SJSA1 (cell line): ENCODE results near the gene ATXN7. TPM values are rescaled to one million over a fixed set of nuclear protein-coding genes. Genes with fewer than 3 reads are reported as not detected.

Experiments used
- DNase-seq, 2 experiments: peaks; one replicate each; pipeline ENCODE4 v3.0.0-alpha.2; 2015 to 2020; ENCODE audit warnings: low spot score in 2 of 2, low read depth in 1 of 2
- H3K27ac ChIP-seq: fragments of 250-450 bp; sonication (Bioruptor Pico); 2 replicates; pipeline ENCODE4 v1.5.1; 2020; ENCODE audit warnings: mild to moderate bottlenecking, moderate library complexity
- H3K27me3 ChIP-seq: fragments of 250-450 bp; sonication (Bioruptor Pico); replicated peaks from 2 replicates; pipeline ENCODE4 v1.5.1; 2020; ENCODE audit warnings: mild to moderate bottlenecking, moderate library complexity
- H3K36me3 ChIP-seq: fragments of 250-450 bp; sonication (Bioruptor Pico); 2 replicates; pipeline ENCODE4 v1.5.1; 2020; ENCODE audit warnings: mild to moderate bottlenecking
- H3K4me1 ChIP-seq: fragments of 250-450 bp; sonication (Bioruptor Pico); replicated peaks from 2 replicates; pipeline ENCODE4 v1.6.1; 2021; ENCODE audit warnings: mild to moderate bottlenecking
- H3K4me3 ChIP-seq: fragments of 250-450 bp; sonication (Bioruptor Pico); 2 replicates; pipeline ENCODE4 v1.5.1; 2020; ENCODE audit warnings: mild to moderate bottlenecking
- H3K9me3 ChIP-seq: fragments of 250-450 bp; sonication (Bioruptor Pico); replicated peaks from 2 replicates; pipeline ENCODE4 v1.5.1; 2020; ENCODE audit warnings: mild to moderate bottlenecking
- total RNA-seq: library from RNA; depleted of rRNA; stranded (reverse); fragments of >200 nt; shearing (Covaris generic); gene quantifications from 2 replicates; pipeline ENCODE4 v1.2.3, GENCODE V29; 2014

The ATXN7 gene
- total RNA-seq, 1 experiment from 2014 or later, result 7.1 TPM

DNA sequence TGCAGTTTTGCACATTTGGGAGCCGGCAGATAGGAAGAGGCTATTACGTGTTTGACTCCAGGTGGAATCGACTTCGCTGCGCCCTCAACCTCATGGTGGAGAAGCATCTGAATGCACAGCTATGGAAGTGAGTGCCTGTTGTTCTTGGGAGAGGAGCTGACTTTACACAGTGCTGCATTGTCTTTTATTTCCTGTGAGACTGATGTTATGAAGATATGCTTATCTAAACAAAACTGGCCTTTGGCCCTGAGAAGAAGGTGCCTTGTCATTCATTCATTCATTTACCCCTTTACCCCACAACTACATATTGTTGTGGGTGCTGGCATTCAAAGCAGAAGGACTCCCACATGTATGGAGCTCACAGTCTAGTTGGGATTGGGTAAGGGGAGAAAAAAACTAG, 127.1 kb downstream of the ATXN7 start:
- DNase-seq, result no peak
- no peaks in the 10 kb centered on the region for H3K4me1 ChIP-seq
- H3K27me3 ChIP-seq, result no peaks in the 10 kb centered on the region
- no peak overlapping the region for H3K27ac ChIP-seq
- H3K9me3 ChIP-seq, result no peaks in the 10 kb centered on the region
- H3K36me3 ChIP-seq, result peaks cover 81% of the 10 kb centered on the region
- no peak overlapping the region for H3K4me3 ChIP-seq

DNA sequence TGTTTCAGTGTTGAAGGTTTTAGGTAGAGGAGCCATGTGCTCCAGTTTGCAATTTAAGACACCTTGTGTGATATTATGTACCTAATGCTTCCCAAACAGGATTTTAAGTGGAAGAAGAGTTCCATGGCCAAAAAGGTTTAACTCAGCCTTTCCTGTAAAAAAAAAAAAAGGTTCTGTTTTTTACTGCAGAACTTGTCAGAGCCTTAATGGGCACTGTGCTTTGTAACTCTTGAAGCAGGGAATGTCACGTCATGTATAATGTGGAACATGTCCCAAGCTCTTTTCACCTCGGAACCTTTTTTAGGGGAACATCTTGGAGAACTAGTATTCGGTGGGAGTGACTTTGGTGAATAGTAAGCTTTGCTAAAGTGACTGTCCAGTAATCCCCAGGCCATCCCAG, 128.0 kb downstream of the ATXN7 start:
- Histone ChIP-seq H3K4me3 (no peak overlapping the region), H3K27ac (no peak overlapping the region), H3K4me1 (no peaks in the 10 kb centered on the region), H3K9me3 (no peaks in the 10 kb centered on the region), H3K27me3 (no peaks in the 10 kb centered on the region), H3K36me3 (peaks cover 86% of the 10 kb centered on the region)
- DNase-seq, result no peak

DNA sequence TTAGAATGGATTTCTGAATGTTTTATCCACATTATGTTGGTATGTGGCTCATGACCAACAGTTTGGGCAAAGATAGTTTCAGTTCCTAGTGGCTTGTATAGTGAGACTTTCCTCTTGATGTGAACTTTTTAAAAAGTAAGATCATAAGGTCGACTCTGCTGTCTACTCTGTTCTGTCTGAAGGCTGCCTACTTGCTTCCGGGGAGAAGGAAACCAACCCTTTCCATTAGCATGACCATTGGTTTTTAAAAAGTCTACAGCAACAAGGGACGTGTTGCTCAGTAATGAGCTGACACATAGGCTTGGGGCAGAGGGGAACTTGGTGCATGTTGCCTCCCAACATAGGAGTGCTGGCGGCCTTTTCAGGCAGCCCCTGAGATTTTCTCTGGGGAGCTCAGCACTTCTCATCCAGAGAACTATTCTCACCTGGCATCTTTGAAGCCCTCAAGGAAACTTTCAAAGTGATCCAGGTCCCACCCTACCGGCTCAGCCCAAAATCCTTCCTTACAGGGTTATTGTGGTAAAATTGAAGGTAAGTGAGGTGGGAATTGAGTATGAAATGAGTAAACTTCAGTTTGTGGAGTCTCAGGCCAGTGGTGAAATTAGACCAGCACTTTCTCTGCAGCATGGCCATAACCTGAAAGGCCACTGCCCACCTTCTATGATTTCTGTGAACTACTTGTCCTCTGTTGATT, 129.0 kb downstream of the ATXN7 start:
- H3K27ac ChIP-seq, result no peak overlapping the region
- H3K9me3 ChIP-seq, result no peaks in the 10 kb centered on the region
- H3K4me3 ChIP-seq, result no peak overlapping the region
- no peak for DNase-seq
- H3K36me3 ChIP-seq, result peaks cover 92% of the 10 kb centered on the region
- H3K27me3 ChIP-seq, result no peaks in the 10 kb centered on the region
- no peaks in the 10 kb centered on the region for H3K4me1 ChIP-seq

GRCh38 chr3:63993653-63994079, 130.0 kb downstream of the ATXN7 start:
- H3K27me3 ChIP-seq, result no peaks in the 10 kb centered on the region
- H3K4me3 ChIP-seq, result no peak overlapping the region
- DNase-seq, result peak; percentile 34 to 54
- H3K4me1 ChIP-seq, result no peaks in the 10 kb centered on the region
- H3K36me3 ChIP-seq, result peaks cover 90% of the 10 kb centered on the region
- H3K9me3 ChIP-seq, result no peaks in the 10 kb centered on the region
- H3K27ac ChIP-seq, result no peak overlapping the region

DNA sequence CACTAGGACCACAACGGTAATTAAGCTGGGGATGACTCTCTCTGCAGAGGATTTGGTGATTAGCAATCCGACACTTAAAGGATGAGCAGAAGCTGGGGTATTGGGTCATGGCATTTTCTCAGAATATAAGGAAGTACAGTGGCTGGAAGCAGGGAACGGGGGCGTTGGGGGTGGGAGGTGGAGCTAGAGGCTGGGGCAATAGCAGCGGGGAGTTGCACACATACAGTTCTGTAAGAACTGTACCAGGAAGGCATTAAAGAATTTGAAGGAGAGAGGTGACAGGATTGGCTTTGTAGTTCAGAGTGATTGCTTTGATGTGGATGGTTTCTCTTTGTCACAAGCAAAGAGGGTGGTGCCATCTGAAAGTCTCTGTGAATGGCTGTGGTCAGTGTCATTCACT, 131.4 kb downstream of the ATXN7 start:
- DNase-seq, result no peak
- no peaks in the 10 kb centered on the region for H3K27me3 ChIP-seq
- no peak overlapping the region for H3K4me3 ChIP-seq
- peaks cover 4% of the 10 kb centered on the region for H3K4me1 ChIP-seq
- peaks cover 86% of the 10 kb centered on the region for H3K36me3 ChIP-seq
- no peaks in the 10 kb centered on the region for H3K9me3 ChIP-seq
- no peak overlapping the region for H3K27ac ChIP-seq

GRCh38 chr3:63998852-63999754, 135.4 kb downstream of the ATXN7 start:
- peaks cover 67% of the 10 kb centered on the region for H3K36me3 ChIP-seq
- H3K27ac ChIP-seq, result no peak overlapping the region
- no peak for DNase-seq
- no peak overlapping the region for H3K4me3 ChIP-seq
- H3K9me3 ChIP-seq, result no peaks in the 10 kb centered on the region
- H3K4me1 ChIP-seq, result peaks cover 12% of the 10 kb centered on the region
- no peaks in the 10 kb centered on the region for H3K27me3 ChIP-seq

- peaks cover 67% of the 10 kb centered on the region for H3K36me3 ChIP-seq
- no peaks in the 10 kb centered on the region for H3K9me3 ChIP-seq
- peaks cover 12% of the 10 kb centered on the region for H3K4me1 ChIP-seq
- no peak overlapping the region for H3K4me3 ChIP-seq
- DNase-seq, result peak; percentile 51 to 67
- no peaks in the 10 kb centered on the region for H3K27me3 ChIP-seq
- no peak overlapping the region for H3K27ac ChIP-seq
These were observed 136.9 kb downstream of the ATXN7 start for GRCh38 chr3:64000453-64001055.

GRCh38 chr3:64002233-64002632, 138.6 kb downstream of the ATXN7 start:
- Histone ChIP-seq H3K27ac (no peak overlapping the region), H3K9me3 (no peaks in the 10 kb centered on the region), H3K4me3 (no peak overlapping the region), H3K27me3 (no peaks in the 10 kb centered on the region), H3K36me3 (peaks cover 69% of the 10 kb centered on the region), H3K4me1 (peaks cover 12% of the 10 kb centered on the region)
- DNase-seq, result no peak

GRCh38 chr3:64003589-64003988, 139.9 kb downstream of the ATXN7 start:
- no peak for DNase-seq
- Histone ChIP-seq H3K4me3 (no peak overlapping the region), H3K27me3 (no peaks in the 10 kb centered on the region), H3K36me3 (peaks cover 73% of the 10 kb centered on the region), H3K4me1 (peaks cover 12% of the 10 kb centered on the region), H3K9me3 (no peaks in the 10 kb centered on the region), H3K27ac (no peak overlapping the region)

DNA sequence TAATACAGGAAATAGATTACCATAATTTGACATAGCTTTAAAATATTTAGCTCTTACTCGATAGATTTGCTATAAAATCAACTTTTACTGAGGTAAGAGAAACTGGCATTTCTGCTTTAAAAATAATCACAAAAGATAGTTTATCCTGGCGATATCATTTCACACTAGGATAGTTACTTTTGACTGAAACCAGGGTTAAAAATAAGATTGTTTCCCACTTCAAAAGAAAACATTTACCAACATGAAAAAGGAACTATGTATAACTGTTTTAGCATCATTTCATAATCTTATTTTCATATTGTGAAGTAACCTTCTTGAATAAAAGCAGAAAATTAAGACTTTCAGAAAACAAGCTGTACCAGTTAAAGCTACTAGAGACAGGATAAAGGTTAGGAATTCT, 144.3 kb downstream of the ATXN7 start:
- H3K9me3 ChIP-seq, result no peaks in the 10 kb centered on the region
- no peak for DNase-seq
- peaks cover 95% of the 10 kb centered on the region for H3K36me3 ChIP-seq
- H3K27ac ChIP-seq, result no peak overlapping the region
- no peaks in the 10 kb centered on the region for H3K27me3 ChIP-seq
- H3K4me3 ChIP-seq, result no peak overlapping the region
- no peaks in the 10 kb centered on the region for H3K4me1 ChIP-seq

DNA sequence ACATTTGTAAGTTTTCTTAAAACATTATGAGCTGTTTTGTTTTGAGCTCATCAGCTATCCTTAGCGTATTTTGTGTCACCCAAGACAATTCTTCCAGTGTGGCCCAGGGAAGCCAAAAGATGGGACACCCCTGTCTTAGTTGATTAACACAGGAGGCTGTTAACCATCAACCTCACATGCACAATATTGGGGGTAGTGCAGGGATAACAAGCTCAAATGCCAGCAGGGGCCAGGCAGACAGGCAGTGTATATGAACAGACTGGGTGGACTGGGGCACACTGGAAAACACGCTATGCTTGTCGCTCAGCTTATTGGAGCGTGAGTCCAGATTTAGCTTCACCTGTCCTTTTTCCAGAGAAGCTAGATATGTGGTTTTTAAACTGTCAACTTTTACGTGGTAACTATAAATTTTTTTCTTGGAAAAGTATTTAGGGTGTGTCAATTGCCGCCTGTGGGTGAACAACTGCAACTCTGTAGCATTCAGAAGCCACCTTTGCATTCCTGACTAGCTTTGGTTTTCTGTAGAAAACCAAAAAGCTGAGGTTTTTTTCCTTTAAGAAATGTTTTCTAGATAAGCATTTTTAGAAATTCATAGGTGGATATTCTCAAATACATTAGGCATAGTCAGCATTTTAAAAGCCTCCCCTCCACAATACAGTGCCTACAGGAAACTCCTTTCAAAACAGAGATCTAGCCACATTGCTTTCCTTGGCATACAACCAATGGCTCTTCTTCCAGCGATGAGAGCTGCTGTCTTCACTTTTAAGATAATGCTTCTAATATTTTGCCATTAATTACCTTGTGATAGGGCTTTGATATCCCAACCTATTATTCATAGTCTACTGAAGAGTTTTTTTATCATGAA, 145.1 kb downstream of the ATXN7 start:
- Histone ChIP-seq H3K36me3 (peaks cover 99% of the 10 kb centered on the region), H3K27ac (no peak overlapping the region), H3K4me3 (no peak overlapping the region), H3K27me3 (no peaks in the 10 kb centered on the region), H3K4me1 (no peaks in the 10 kb centered on the region), H3K9me3 (no peaks in the 10 kb centered on the region)
- DNase-seq, result no peak

DNA sequence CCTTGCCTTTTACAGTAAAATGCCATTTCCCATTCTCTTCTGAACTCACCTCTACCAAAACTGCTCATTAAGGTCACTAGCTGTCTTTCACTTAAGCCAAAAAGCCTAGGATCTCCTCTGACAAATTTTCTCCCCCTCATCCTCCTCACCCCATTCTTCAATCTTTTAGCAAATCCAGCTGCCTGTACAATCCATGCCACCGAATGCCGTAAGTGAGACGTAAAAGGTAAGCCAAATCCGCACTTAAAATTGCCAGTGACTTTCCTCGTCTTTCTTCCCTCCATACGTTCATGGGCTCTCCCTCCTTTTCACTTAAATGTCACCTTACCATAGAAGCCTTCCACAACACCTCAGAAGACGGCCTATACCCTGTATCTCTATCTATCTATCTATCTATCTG, 145.9 kb downstream of the ATXN7 start:
- H3K27ac ChIP-seq, result no peak overlapping the region
- H3K4me3 ChIP-seq, result no peak overlapping the region
- DNase-seq, result no peak
- H3K36me3 ChIP-seq, result peaks cover 100% of the 10 kb centered on the region
- no peaks in the 10 kb centered on the region for H3K9me3 ChIP-seq
- H3K27me3 ChIP-seq, result no peaks in the 10 kb centered on the region
- no peaks in the 10 kb centered on the region for H3K4me1 ChIP-seq

DNA sequence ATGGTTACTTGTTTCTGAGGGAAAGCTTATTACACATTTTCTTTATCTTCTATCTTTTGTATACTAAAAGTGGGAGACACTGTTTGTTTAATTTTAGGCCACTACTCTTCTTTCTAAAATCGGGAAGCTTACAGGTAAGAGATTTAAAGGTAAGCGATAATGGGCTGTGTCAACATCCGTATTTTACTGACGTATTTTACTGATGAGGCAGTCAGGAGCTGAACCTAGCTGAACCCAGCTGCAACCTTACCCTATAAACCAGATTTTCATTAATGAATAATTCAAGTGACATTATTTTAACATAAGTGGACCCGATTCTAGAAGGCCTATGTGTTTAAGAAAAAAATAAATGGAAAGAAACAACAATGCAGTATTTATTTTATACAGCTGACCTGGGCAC, 146.5 kb downstream of the ATXN7 start:
- Histone ChIP-seq H3K4me1 (no peaks in the 10 kb centered on the region), H3K36me3 (peaks cover 100% of the 10 kb centered on the region), H3K9me3 (no peaks in the 10 kb centered on the region), H3K27me3 (no peaks in the 10 kb centered on the region), H3K4me3 (no peak overlapping the region), H3K27ac (no peak overlapping the region)
- no peak for DNase-seq
